ENCODE results near the gene TXNL1. TPM values are rescaled to one million over a fixed set of nuclear protein-coding genes. Genes with fewer than 3 reads are reported as not detected.

TXNL1 gene
- total RNA-seq, 4 donors from 2014 or later: 100 to 125 (median 116) TPM

DNA sequence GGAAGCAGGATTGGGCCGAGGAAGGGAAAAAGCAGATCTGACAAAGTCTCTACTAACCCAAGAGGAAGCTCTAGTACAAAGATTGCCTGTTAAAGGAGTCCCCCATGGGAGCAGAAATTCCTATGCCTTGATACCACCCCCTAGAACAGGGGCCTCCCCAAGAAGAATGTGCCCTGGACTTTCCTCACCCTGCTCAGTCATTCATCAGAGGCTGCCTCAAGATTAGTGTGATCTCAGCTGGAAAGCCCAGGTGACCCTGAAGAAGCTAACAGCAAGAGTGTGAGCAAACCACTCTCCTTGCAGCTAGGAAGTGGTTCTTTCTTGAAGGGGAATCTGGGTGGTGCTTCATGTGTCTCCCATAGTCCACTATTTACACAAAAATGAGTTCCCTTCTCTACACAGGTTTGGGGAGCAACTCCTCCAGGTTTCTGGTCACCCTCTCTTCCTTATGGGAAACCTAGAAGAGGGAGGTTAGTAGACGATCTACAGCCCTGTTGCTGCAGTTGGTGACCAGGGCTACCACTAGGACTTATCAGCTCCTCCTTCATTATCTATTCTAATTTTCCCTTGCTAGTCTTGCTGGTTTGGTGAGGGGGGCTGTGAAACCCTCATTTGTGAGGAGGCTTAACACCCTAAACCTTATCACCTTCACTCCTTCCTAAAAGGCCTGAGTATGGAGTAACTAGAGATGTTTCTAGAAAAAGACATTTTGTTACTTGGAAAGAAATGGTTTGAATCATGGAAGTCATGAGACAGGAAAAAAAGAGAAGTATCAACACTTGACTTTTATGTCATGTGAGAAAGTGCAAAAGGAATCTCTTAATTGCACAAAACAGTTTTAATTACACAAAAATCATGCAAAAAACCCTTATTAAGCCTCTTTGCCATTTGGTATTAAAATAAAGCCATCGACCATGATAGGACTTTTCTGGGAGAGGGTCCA, 9.8 kb upstream of the TXNL1 start:
- no peaks in the 10 kb centered on the region for H3K9me3 ChIP-seq
- no peak for TF ChIP-seq POLR2A (IDR thresholded peaks at IDR 0.05)
- peaks cover 13 to 20% of the 10 kb centered on the region in 2 donors for H3K4me1 ChIP-seq
- H3K36me3 ChIP-seq: no peaks in the 10 kb centered on the region
- H3K4me3 ChIP-seq: no peak overlapping the region
- no peak overlapping the region for H3K27ac ChIP-seq
- DNase-seq (no peak), ATAC-seq (no peak)
- in situ Hi-C loops (cut with MboI; ENCODE audit: low sequenced_read_pairs in 4 of 4): no loop called here
- H3K27me3 ChIP-seq: no peaks in the 10 kb centered on the region
- intact Hi-C loops (cut with DNase I; ENCODE audit: low total_unique reads): no loop called here

DNA sequence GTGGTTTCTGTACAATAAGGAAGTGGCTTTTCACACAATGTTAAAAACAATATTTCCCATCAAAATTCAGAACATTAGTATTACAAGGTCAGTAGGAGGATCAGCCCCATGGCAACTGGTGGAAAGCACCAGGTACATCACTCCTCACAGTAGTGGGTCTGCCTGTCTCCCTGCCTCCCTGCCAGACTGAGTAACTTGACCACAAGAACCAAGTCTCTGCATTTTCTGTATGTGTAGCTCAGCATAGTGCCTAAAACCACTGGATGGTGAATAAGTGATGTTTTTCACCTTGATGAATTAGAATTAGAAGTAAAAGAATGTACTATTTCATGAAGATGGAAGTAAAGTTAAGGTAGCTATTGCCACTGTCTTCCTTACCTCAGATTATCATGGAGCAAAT, 8.7 kb upstream of the TXNL1 start:
- Histone ChIP-seq H3K27ac (no peak overlapping the region), H3K4me3 (no peak overlapping the region), H3K27me3 (no peaks in the 10 kb centered on the region), H3K36me3 (no peaks in the 10 kb centered on the region), H3K9me3 (no peaks in the 10 kb centered on the region), H3K4me1 (peaks cover 9 to 10% of the 10 kb centered on the region in 2 donors)
- TF ChIP-seq, protein P1, sequence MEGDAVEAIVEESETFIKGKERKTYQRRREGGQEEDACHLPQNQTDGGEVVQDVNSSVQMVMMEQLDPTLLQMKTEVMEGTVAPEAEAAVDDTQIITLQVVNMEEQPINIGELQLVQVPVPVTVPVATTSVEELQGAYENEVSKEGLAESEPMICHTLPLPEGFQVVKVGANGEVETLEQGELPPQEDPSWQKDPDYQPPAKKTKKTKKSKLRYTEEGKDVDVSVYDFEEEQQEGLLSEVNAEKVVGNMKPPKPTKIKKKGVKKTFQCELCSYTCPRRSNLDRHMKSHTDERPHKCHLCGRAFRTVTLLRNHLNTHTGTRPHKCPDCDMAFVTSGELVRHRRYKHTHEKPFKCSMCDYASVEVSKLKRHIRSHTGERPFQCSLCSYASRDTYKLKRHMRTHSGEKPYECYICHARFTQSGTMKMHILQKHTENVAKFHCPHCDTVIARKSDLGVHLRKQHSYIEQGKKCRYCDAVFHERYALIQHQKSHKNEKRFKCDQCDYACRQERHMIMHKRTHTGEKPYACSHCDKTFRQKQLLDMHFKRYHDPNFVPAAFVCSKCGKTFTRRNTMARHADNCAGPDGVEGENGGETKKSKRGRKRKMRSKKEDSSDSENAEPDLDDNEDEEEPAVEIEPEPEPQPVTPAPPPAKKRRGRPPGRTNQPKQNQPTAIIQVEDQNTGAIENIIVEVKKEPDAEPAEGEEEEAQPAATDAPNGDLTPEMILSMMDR (IDR thresholded peaks at IDR 0.05 in 4 of 5, conservative IDR thresholded peaks at IDR 0.05 in 1 of 5): no peak
- no peak for TF ChIP-seq POLR2A (IDR thresholded peaks at IDR 0.05)
- DNase-seq (no peak), ATAC-seq (no peak)
- intact Hi-C loops (cut with DNase I; ENCODE audit: low total_unique reads): no loop called here
- in situ Hi-C loops (cut with MboI; ENCODE audit: low sequenced_read_pairs in 4 of 4): no loop called here

DNA sequence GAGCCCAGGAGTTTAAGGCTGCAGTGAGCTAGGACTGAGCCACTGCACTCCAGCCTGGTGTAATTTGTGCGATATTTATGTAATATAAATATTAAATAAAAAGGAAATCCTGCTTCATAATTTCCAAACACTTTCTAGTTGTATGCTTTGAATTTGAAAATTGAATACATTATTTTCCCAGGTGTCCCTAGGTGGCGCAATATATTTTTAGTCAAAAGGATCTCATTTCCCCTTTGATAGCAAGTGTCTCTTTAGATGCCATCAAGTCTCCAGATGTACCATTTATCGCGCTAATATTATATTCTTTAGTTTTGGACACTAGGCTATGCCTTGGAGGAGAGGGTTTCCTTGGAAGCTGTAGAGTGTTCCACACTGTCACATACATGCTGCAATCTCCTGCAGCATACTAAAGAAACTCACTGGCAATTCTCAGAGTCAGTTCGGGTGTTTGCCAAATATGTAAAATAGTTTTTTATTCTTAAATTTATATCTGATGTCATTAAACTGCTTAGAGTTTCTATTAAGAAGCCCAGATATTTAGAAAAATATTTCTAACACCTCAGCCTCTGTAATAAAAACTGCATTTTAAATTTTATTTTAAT, 7.1 kb upstream of the TXNL1 start:
- H3K27me3 ChIP-seq: no peaks in the 10 kb centered on the region
- ATAC-seq (no peak), DNase-seq (no peak)
- H3K4me1 ChIP-seq: peaks cover 2 to 4% of the 10 kb centered on the region in 2 donors
- no peak for TF ChIP-seq POLR2A (IDR thresholded peaks at IDR 0.05)
- TF ChIP-seq, protein P1 (IDR thresholded peaks at IDR 0.05 in 4 of 5, conservative IDR thresholded peaks at IDR 0.05 in 1 of 5): peak in 1 of 5 experiments; percentile 38
- in situ Hi-C loops (cut with MboI; ENCODE audit: low sequenced_read_pairs in 4 of 4) (no loop called here), intact Hi-C loops (cut with DNase I; ENCODE audit: low total_unique reads) (no loop called here)
- no peaks in the 10 kb centered on the region for H3K9me3 ChIP-seq
- H3K4me3 ChIP-seq: no peak overlapping the region
- H3K36me3 ChIP-seq: no peaks in the 10 kb centered on the region
- H3K27ac ChIP-seq: no peak overlapping the region

DNA sequence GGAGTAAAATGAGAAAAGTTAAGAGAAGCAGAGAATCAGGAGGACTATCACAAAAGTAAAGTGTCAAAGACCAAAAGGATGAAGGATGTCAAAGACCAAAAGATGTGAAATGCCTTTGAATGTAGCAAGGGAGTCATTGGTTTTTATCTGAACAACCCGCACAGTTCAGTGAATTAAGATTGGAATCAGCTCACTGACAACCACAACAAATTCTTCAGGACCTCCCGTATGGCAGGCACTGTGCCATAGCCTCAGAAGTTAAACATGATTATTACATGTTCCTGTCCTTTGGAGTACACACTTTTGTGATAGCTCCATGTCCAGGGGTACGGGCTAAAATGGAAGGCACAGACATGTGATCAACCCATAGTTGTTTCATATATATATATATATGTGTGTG, 5.0 kb upstream of the TXNL1 start:
- Histone ChIP-seq H3K9me3 (no peaks in the 10 kb centered on the region), H3K4me1 (peaks cover 0 to 5% of the 10 kb centered on the region in 2 donors), H3K4me3 (no peak overlapping the region), H3K27ac (no peak overlapping the region), H3K27me3 (no peaks in the 10 kb centered on the region), H3K36me3 (no peaks in the 10 kb centered on the region)
- intact Hi-C loops (cut with DNase I; ENCODE audit: low total_unique reads): no loop called here
- ATAC-seq (no peak), DNase-seq (no peak)
- in situ Hi-C loops (cut with MboI; ENCODE audit: low sequenced_read_pairs in 4 of 4): no loop called here
- no peak for TF ChIP-seq POLR2A (IDR thresholded peaks at IDR 0.05)
- TF ChIP-seq, protein P1 (IDR thresholded peaks at IDR 0.05 in 4 of 5, conservative IDR thresholded peaks at IDR 0.05 in 1 of 5): no peak

GRCh38 chr18:56641714-56642337, 3.4 kb upstream of the TXNL1 start:
- no peaks in the 10 kb centered on the region for H3K36me3 ChIP-seq
- H3K27me3 ChIP-seq: no peaks in the 10 kb centered on the region
- no peak overlapping the region for H3K4me3 ChIP-seq
- ATAC-seq (no peak), DNase-seq (no peak)
- in situ Hi-C loops (cut with MboI; ENCODE audit: low sequenced_read_pairs in 4 of 4): no loop called here
- intact Hi-C loops (cut with DNase I; ENCODE audit: low total_unique reads): no loop called here
- no peaks in the 10 kb centered on the region for H3K9me3 ChIP-seq
- no peak for TF ChIP-seq POLR2A (IDR thresholded peaks at IDR 0.05)
- TF ChIP-seq, protein P1 (IDR thresholded peaks at IDR 0.05 in 4 of 5, conservative IDR thresholded peaks at IDR 0.05 in 1 of 5): no peak
- H3K27ac ChIP-seq: no peak overlapping the region
- H3K4me1 ChIP-seq: peaks cover 5 to 8% of the 10 kb centered on the region in 2 donors

Measured in gastrocnemius medialis (tissue), 4 donors.